ENCODE measurements around the gene OCEL1.

DNA sequence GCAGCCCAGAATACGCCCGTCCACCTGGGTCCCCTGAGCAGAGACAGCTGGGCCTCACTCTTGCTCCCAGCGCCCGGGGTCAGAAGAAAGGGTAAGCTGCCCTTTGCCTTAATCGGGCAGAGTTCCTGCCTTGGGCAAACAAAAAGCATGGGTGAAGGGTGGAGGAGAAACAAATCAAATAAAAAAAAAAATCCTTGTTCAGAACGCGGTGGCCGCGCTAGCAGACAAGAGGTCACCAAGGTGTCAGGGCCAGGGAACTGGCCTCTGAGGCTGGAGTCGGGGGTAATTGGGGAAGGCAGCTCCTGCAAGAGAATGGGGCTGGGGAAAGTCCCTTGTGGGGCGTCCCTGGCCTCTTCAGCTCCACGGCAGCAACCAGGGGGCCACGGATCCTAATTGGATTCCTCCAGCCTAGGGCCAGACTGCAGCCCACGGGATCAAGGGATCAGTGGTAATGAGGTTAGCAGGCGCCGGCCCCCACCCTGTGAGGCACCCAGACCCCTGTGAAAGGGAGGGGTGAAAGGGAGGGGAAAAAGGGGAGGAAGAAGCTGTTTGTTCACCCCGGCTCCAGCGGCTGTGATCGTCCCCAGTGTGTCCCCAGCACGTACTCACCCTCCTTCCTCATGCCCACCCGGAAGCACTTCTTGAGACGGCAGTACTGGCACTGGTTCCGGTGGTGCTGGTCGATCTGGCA lies 14.2 kb downstream of the OCEL1 start:
- TF ChIP-seq POLR2A (IDR thresholded peaks at IDR 0.05): no peak
- TF ChIP-seq, protein P1, sequence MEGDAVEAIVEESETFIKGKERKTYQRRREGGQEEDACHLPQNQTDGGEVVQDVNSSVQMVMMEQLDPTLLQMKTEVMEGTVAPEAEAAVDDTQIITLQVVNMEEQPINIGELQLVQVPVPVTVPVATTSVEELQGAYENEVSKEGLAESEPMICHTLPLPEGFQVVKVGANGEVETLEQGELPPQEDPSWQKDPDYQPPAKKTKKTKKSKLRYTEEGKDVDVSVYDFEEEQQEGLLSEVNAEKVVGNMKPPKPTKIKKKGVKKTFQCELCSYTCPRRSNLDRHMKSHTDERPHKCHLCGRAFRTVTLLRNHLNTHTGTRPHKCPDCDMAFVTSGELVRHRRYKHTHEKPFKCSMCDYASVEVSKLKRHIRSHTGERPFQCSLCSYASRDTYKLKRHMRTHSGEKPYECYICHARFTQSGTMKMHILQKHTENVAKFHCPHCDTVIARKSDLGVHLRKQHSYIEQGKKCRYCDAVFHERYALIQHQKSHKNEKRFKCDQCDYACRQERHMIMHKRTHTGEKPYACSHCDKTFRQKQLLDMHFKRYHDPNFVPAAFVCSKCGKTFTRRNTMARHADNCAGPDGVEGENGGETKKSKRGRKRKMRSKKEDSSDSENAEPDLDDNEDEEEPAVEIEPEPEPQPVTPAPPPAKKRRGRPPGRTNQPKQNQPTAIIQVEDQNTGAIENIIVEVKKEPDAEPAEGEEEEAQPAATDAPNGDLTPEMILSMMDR (IDR thresholded peaks at IDR 0.05): no peak

Measured in lower leg skin (tissue), 3 donors.